Muscle layer of duodenum (tissue), 2 donors: ENCODE measurements around the gene THTPA.

Experiments used
- H3K27ac ChIP-seq: one replicate; pipeline ENCODE4 v1.7.0; 2013; ENCODE audit warnings: mild to moderate bottlenecking, low read length
- H3K27me3 ChIP-seq: one replicate; pipeline ENCODE4 v1.7.0; 2013; ENCODE audit warnings: low read depth, mild to moderate bottlenecking, control low read depth, low read length
- H3K36me3 ChIP-seq, 2 donors: one replicate each; pipeline ENCODE4 v1.7.0; 2013; ENCODE audit warnings: low read length in 2 of 2, control low read depth in 1 of 2, mild to moderate bottlenecking in 1 of 2; ENCODE audit not compliant: insufficient read depth in 2 of 2, control insufficient read depth in 1 of 2
- H3K4me1 ChIP-seq, 2 donors: one replicate each; pipeline ENCODE4 v1.7.0; 2013; ENCODE audit warnings: low read length in 2 of 2, mild to moderate bottlenecking in 2 of 2, control low read depth in 1 of 2, moderate library complexity in 1 of 2; ENCODE audit not compliant: insufficient read depth in 2 of 2, control insufficient read depth in 1 of 2
- H3K4me3 ChIP-seq, 2 donors: one replicate each; pipeline ENCODE4 v1.7.0; 2013; ENCODE audit warnings: low read length in 2 of 2, low read depth in 1 of 2, mild to moderate bottlenecking in 1 of 2
- H3K9me3 ChIP-seq, 2 donors: one replicate each; pipeline ENCODE4 v1.7.0; 2013; ENCODE audit warnings: low read length in 2 of 2, control low read depth in 1 of 2, mild to moderate bottlenecking in 1 of 2; ENCODE audit not compliant: control insufficient read depth in 1 of 2
- donor health status: healthy.

The THTPA gene

GRCh38 chr14:23557946-23558345 lies 1.9 kb downstream of the THTPA start:
- Histone ChIP-seq H3K9me3 (no peaks in the 10 kb centered on the region), H3K4me1 (peaks cover 9 to 28% of the 10 kb centered on the region in 2 donors), H3K36me3 (peaks cover 25 to 30% of the 10 kb centered on the region in 2 donors), H3K4me3 (no peak overlapping the region), H3K27me3 (no peaks in the 10 kb centered on the region), H3K27ac (no peak overlapping the region)

- Histone ChIP-seq H3K4me3 (no peak overlapping the region), H3K27me3 (no peaks in the 10 kb centered on the region), H3K36me3 (peaks cover 25 to 30% of the 10 kb centered on the region in 2 donors), H3K9me3 (no peaks in the 10 kb centered on the region), H3K4me1 (peaks cover 9 to 28% of the 10 kb centered on the region in 2 donors), H3K27ac (no peak overlapping the region)
These were observed 2.4 kb downstream of the THTPA start for GRCh38 chr14:23558346-23559009.

- no peaks in the 10 kb centered on the region for H3K9me3 ChIP-seq
- no peak overlapping the region for H3K27ac ChIP-seq
- H3K36me3 ChIP-seq, result peaks cover 25 to 34% of the 10 kb centered on the region in 2 donors
- H3K4me1 ChIP-seq, result peaks cover 9 to 28% of the 10 kb centered on the region in 2 donors
- no peaks in the 10 kb centered on the region for H3K27me3 ChIP-seq
- H3K4me3 ChIP-seq, result no peak overlapping the region
These were observed 3.2 kb downstream of the THTPA start for GRCh38 chr14:23559010-23559925.

- Histone ChIP-seq H3K4me1 (peaks cover 9 to 27% of the 10 kb centered on the region in 2 donors), H3K27me3 (no peaks in the 10 kb centered on the region), H3K4me3 (no peak overlapping the region), H3K27ac (no peak overlapping the region), H3K9me3 (no peaks in the 10 kb centered on the region), H3K36me3 (peaks cover 25 to 34% of the 10 kb centered on the region in 2 donors)
These were observed 4.0 kb downstream of the THTPA start for GRCh38 chr14:23559926-23560520.

- H3K36me3 ChIP-seq, result peaks cover 25 to 34% of the 10 kb centered on the region in 2 donors
- no peaks in the 10 kb centered on the region for H3K27me3 ChIP-seq
- no peaks in the 10 kb centered on the region for H3K9me3 ChIP-seq
- H3K4me1 ChIP-seq, result peaks cover 9 to 24% of the 10 kb centered on the region in 2 donors
- no peak overlapping the region for H3K27ac ChIP-seq
- H3K4me3 ChIP-seq, result no peak overlapping the region
These were observed 5.2 kb downstream of the THTPA start for GRCh38 chr14:23561259-23561658.

GRCh38 chr14:23561873-23562821 lies 6.1 kb downstream of the THTPA start:
- H3K27me3 ChIP-seq, result no peaks in the 10 kb centered on the region
- no peaks in the 10 kb centered on the region for H3K9me3 ChIP-seq
- H3K36me3 ChIP-seq, result peaks cover 25 to 34% of the 10 kb centered on the region in 2 donors
- H3K4me1 ChIP-seq, result peaks cover 3 to 15% of the 10 kb centered on the region in 2 donors
- no peak overlapping the region for H3K4me3 ChIP-seq
- H3K27ac ChIP-seq, result no peak overlapping the region

- Histone ChIP-seq H3K27me3 (no peaks in the 10 kb centered on the region), H3K4me3 (no peak overlapping the region), H3K36me3 (peaks cover 25 to 33% of the 10 kb centered on the region in 2 donors), H3K9me3 (no peaks in the 10 kb centered on the region), H3K27ac (no peak overlapping the region), H3K4me1 (peaks cover 0 to 7% of the 10 kb centered on the region in 2 donors)
These were observed 6.9 kb downstream of the THTPA start for GRCh38 chr14:23562822-23563472.

- no peak overlapping the region for H3K27ac ChIP-seq
- H3K4me3 ChIP-seq, result no peak overlapping the region
- no peaks in the 10 kb centered on the region for H3K27me3 ChIP-seq
- no peaks in the 10 kb centered on the region for H3K9me3 ChIP-seq
- peaks cover 7 to 11% of the 10 kb centered on the region in 2 donors for H3K4me1 ChIP-seq
- H3K36me3 ChIP-seq, result peaks cover 24 to 27% of the 10 kb centered on the region in 2 donors
These were observed 7.6 kb downstream of the THTPA start for GRCh38 chr14:23563473-23564180.

GRCh38 chr14:23564181-23564812 lies 8.2 kb downstream of the THTPA start:
- H3K4me3 ChIP-seq, result no peak overlapping the region
- peaks cover 7 to 11% of the 10 kb centered on the region in 2 donors for H3K4me1 ChIP-seq
- H3K27ac ChIP-seq, result no peak overlapping the region
- no peaks in the 10 kb centered on the region for H3K9me3 ChIP-seq
- H3K27me3 ChIP-seq, result no peaks in the 10 kb centered on the region
- peaks cover 20% of the 10 kb centered on the region in 2 donors for H3K36me3 ChIP-seq
